MM.1S (cell line): ENCODE measurements around the gene LCP2.

Source experiments
- DNase-seq: peaks from one replicate; pipeline ENCODE4 v3.0.0-alpha.2; 2015
- H2AFZ ChIP-seq: fragments of 300-600 bp; sonication (generic); 2 replicates; pipeline ENCODE4 v1.6.0; 2016; ENCODE audit warnings: antibody characterized with exemption, low read length
- H3F3A ChIP-seq: fragments of 300-600 bp; sonication (generic); 2 replicates; pipeline ENCODE4 v1.6.1; 2016; ENCODE audit warnings: mild to moderate bottlenecking, antibody characterized with exemption, low read length, moderate library complexity, mixed read lengths; ENCODE audit not compliant: insufficient read depth
- H3K27ac ChIP-seq: fragments of 300-600 bp; sonication (generic); 2 replicates; pipeline ENCODE4 v1.5.1; 2016; ENCODE audit warnings: mild to moderate bottlenecking, low read length
- H3K27me3 ChIP-seq: fragments of 300-600 bp; sonication (generic); replicated peaks from 2 replicates; pipeline ENCODE4 v1.6.0; 2016; ENCODE audit warnings: low read length; ENCODE audit not compliant: insufficient read depth
- H3K36me3 ChIP-seq: fragments of 300-600 bp; sonication (generic); replicated peaks from 2 replicates; pipeline ENCODE4 v1.6.1; 2016; ENCODE audit warnings: mild to moderate bottlenecking, low read length, mixed read lengths; ENCODE audit not compliant: insufficient read depth
- H3K4me1 ChIP-seq: fragments of 300-600 bp; sonication (generic); 2 replicates; pipeline ENCODE4 v1.6.1; 2016; ENCODE audit warnings: low read length, mixed read lengths
- H3K4me2 ChIP-seq: fragments of 300-600 bp; sonication (generic); 2 replicates; pipeline ENCODE4 v1.6.0; 2016; ENCODE audit warnings: low read depth, low read length
- H3K4me3 ChIP-seq: fragments of 300-600 bp; sonication (generic); 2 replicates; pipeline ENCODE4 v1.5.1; 2016; ENCODE audit warnings: low read length, mixed read lengths
- H3K79me2 ChIP-seq: fragments of 300-600 bp; sonication (generic); 2 replicates; pipeline ENCODE4 v1.6.1; 2016; ENCODE audit warnings: mixed run types, low read length, mixed read lengths
- H3K9ac ChIP-seq: fragments of 300-600 bp; sonication (generic); 2 replicates; pipeline ENCODE4 v1.6.1; 2016; ENCODE audit warnings: low read length, mixed read lengths
- H3K9me2 ChIP-seq: fragments of 300-600 bp; sonication (generic); replicated peaks from 2 replicates; pipeline ENCODE4 v1.6.1; 2016; ENCODE audit warnings: mild to moderate bottlenecking, low read length, mixed read lengths; ENCODE audit not compliant: insufficient read depth
- H3K9me3 ChIP-seq: fragments of 300-600 bp; sonication (generic); replicated peaks from 2 replicates; pipeline ENCODE4 v1.6.1; 2016; ENCODE audit warnings: mild to moderate bottlenecking, low read length, mixed read lengths; ENCODE audit not compliant: insufficient read depth
- H4K20me1 ChIP-seq: fragments of 300-600 bp; sonication (generic); 2 replicates; pipeline ENCODE4 v1.6.1; 2016; ENCODE audit warnings: mild to moderate bottlenecking, low read length, moderate library complexity, mixed read lengths; ENCODE audit not compliant: insufficient read depth
- CTCF ChIP-seq: fragments of 300-600 bp; sonication (generic); IDR thresholded peaks from 2 replicates; pipeline ENCODE4 v1.5.1; 2016; ENCODE audit warnings: antibody characterized with exemption, low read length, mixed read lengths
- EZH2 ChIP-seq: fragments of 300-600 bp; sonication (generic); optimal IDR thresholded peaks from 2 replicates; pipeline ENCODE3; 2017; ENCODE audit warnings: low read depth, mild to moderate bottlenecking, antibody characterized with exemption, low read length, mixed read lengths
- EZH2phosphoT487 ChIP-seq: fragments of 300-600 bp; sonication (generic); IDR thresholded peaks from 2 replicates; pipeline ENCODE4 v1.6.1; 2018; ENCODE audit warnings: antibody characterized with exemption, low read length

Gene LCP2

GRCh38 chr5:170337045-170337733 lies 39.6 kb upstream of the LCP2 start:
- Histone ChIP-seq H3K36me3 (no peaks in the 10 kb centered on the region), H3K9ac (no peak overlapping the region), H3K9me2 (no peaks in the 10 kb centered on the region), H3F3A (peaks cover 16% of the 10 kb centered on the region), H3K4me1 (peaks cover 33% of the 10 kb centered on the region), H3K79me2 (no peaks in the 10 kb centered on the region), H3K27ac (no peak overlapping the region), H4K20me1 (no peaks in the 10 kb centered on the region), H3K9me3 (no peaks in the 10 kb centered on the region), H3K27me3 (no peaks in the 10 kb centered on the region), H3K4me2 (no peak overlapping the region), H2AFZ (no peak overlapping the region), H3K4me3 (no peak overlapping the region)
- TF ChIP-seq EZH2: no peak
- no peak for TF ChIP-seq EZH2phosphoT487
- no peak for TF ChIP-seq CTCF
- DNase-seq: no peak

- Histone ChIP-seq H2AFZ (no peak overlapping the region), H3K4me3 (no peak overlapping the region), H3K9ac (no peak overlapping the region), H3K27ac (no peak overlapping the region), H3K79me2 (no peaks in the 10 kb centered on the region), H4K20me1 (no peaks in the 10 kb centered on the region), H3K9me3 (no peaks in the 10 kb centered on the region), H3F3A (peaks cover 19% of the 10 kb centered on the region), H3K4me1 (peaks cover 42% of the 10 kb centered on the region), H3K4me2 (no peak overlapping the region), H3K36me3 (no peaks in the 10 kb centered on the region), H3K27me3 (no peaks in the 10 kb centered on the region), H3K9me2 (no peaks in the 10 kb centered on the region)
- no peak for DNase-seq
- no peak for TF ChIP-seq CTCF
- TF ChIP-seq EZH2phosphoT487: no peak
- TF ChIP-seq EZH2: no peak
These were observed 38.5 kb upstream of the LCP2 start for GRCh38 chr5:170336065-170336464.

GRCh38 chr5:170334626-170335025 lies 37.0 kb upstream of the LCP2 start:
- no peak for DNase-seq
- Histone ChIP-seq H3K27ac (no peak overlapping the region), H3K4me1 (peaks cover 51% of the 10 kb centered on the region), H3K79me2 (no peaks in the 10 kb centered on the region), H3K9me2 (no peaks in the 10 kb centered on the region), H4K20me1 (no peaks in the 10 kb centered on the region), H3F3A (peaks cover 19% of the 10 kb centered on the region), H2AFZ (no peak overlapping the region), H3K27me3 (no peaks in the 10 kb centered on the region), H3K36me3 (no peaks in the 10 kb centered on the region), H3K9me3 (no peaks in the 10 kb centered on the region), H3K4me2 (no peak overlapping the region), H3K4me3 (no peak overlapping the region), H3K9ac (no peak overlapping the region)
- no peak for TF ChIP-seq EZH2
- no peak for TF ChIP-seq EZH2phosphoT487
- no peak for TF ChIP-seq CTCF
